ENCODE results near the gene ME1. TPM values are rescaled to one million over a fixed set of nuclear protein-coding genes. Genes with fewer than 3 reads are reported as not detected.
A peak's percentile ranks its signal among the peaks of the same experiment; 100 is the strongest.

The ME1 gene
- total and polyA plus RNA-seq, 2 experiments from 2014 or later = 4.0 to 10.0 TPM

DNA sequence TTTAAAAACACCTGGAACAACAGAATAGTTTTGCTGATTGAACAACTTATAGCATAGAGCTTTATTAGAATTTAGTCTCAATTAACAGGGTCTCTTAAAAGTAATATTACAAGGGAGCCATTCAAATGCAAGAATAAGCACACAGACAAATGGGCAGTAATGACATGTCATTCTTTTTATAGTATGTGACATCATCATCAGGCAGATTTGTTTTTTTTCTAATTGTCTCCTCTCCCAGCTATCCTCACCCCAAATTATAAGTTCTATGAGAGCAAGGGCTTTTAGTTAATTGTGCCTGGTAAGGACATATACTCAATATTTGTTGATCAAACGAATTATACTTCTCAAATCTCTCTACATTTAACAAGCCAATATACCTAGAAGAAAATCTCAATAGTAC is 248.7 kb downstream of the ME1 start:
- H3K36me3 ChIP-seq (ENCODE audit: low read depth) = peaks cover 79% of the 10 kb centered on the region
- peaks cover 9% of the 10 kb centered on the region; the same call in 1 of the 2 replicates for H4K20me1 ChIP-seq (ENCODE audit: insufficient read depth)
- H3K4me1 ChIP-seq (ENCODE audit: insufficient read depth) = peaks cover 36% of the 10 kb centered on the region
- in situ Hi-C loops (cut with MboI) = loop anchor here (25.0 kb wide), 1 partner anchor 945 kb away; the partner anchor contains the start of gene IBTK
- DNase-seq = no peak
- peak overlapping the region; percentile 70 for H3K27ac ChIP-seq
- TF ChIP-seq EZH2phosphoT487 (IDR thresholded peaks at IDR 0.05; ENCODE audit: insufficient read depth, low read depth) = no peak
- TF ChIP-seq EZH2 (IDR thresholded peaks at IDR 0.05; ENCODE audit: insufficient read depth, poor library complexity, severe bottlenecking) = no peak
- H2AFZ ChIP-seq = no peak overlapping the region
- no peak overlapping the region for H3K4me3 ChIP-seq
- 88 to 100% methylated on average over 1 of the region's 1 CpG for whole genome bisulfite sequencing, 2 experiments (ENCODE audit: low coverage in 1 of 2, low lambda C conversion rate in 2 of 2, missing lambda C conversion rate in 2 of 2)
- H3K9ac ChIP-seq = peak overlapping the region; percentile 37; the same call in 1 of the 2 replicates
- H3K9me2 ChIP-seq (ENCODE audit: insufficient read depth) = no peaks in the 10 kb centered on the region
- H3F3A ChIP-seq (ENCODE audit: insufficient read depth) = peaks cover 57% of the 10 kb centered on the region
- peaks cover 79% of the 10 kb centered on the region for H3K79me2 ChIP-seq (ENCODE audit: insufficient read depth)
- no peaks in the 10 kb centered on the region for H3K27me3 ChIP-seq (replicated peaks; ENCODE audit: insufficient read depth)
- peak overlapping the region; percentile 21 for H3K4me2 ChIP-seq (ENCODE audit: unreplicated experiment)
- H3K9me3 ChIP-seq (ENCODE audit: low read depth) = no peaks in the 10 kb centered on the region

- no peak for DNase-seq
- H4K20me1 ChIP-seq (ENCODE audit: insufficient read depth) = peaks cover 9% of the 10 kb centered on the region; the same call in 1 of the 2 replicates
- TF ChIP-seq EZH2phosphoT487 (IDR thresholded peaks at IDR 0.05; ENCODE audit: insufficient read depth, low read depth) (no peak), EZH2 (IDR thresholded peaks at IDR 0.05; ENCODE audit: insufficient read depth, poor library complexity, severe bottlenecking) (no peak)
- peaks cover 79% of the 10 kb centered on the region for H3K36me3 ChIP-seq (ENCODE audit: low read depth)
- no peak overlapping the region for H3K4me2 ChIP-seq (ENCODE audit: unreplicated experiment)
- H3F3A ChIP-seq (ENCODE audit: insufficient read depth) = peaks cover 47% of the 10 kb centered on the region
- no peak overlapping the region for H3K9ac ChIP-seq
- H3K27ac ChIP-seq = peak overlapping the region; percentile 70; the same call in 1 of the 2 replicates
- H3K4me3 ChIP-seq = no peak overlapping the region
- peaks cover 81% of the 10 kb centered on the region for H3K79me2 ChIP-seq (ENCODE audit: insufficient read depth)
- peaks cover 36% of the 10 kb centered on the region for H3K4me1 ChIP-seq (ENCODE audit: insufficient read depth)
- H2AFZ ChIP-seq = no peak overlapping the region
- in situ Hi-C loops (cut with MboI) = loop anchor here (25.0 kb wide), 1 partner anchor 943 kb away; the partner anchor contains the start of gene IBTK
- no peaks in the 10 kb centered on the region for H3K27me3 ChIP-seq (replicated peaks; ENCODE audit: insufficient read depth)
- H3K9me2 ChIP-seq (ENCODE audit: insufficient read depth) = no peaks in the 10 kb centered on the region
- no peaks in the 10 kb centered on the region for H3K9me3 ChIP-seq (ENCODE audit: low read depth)
Measured at GRCh38 chr6:83180426-83180950, 250.4 kb downstream of the ME1 start.

DNA sequence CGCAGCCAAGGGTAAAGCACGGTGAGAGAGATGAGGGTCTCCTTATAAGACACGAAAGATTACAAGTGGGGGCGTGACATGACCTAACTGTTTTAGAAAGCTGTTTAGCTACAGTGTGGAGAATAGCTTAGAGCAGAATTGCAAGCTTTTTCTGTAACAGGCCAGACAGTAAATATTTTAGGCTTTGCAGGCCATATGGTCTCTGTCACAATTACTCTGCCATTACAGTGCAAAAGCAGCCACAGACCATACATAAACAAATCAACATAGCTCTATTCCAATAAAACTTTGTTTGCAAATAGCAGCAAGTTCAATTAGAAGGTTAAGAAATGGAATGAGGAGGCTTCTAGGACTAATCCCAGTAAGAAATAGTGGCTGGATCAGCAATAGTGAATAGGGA is 254.6 kb downstream of the ME1 start:
- no peaks in the 10 kb centered on the region for H3K9me2 ChIP-seq (ENCODE audit: insufficient read depth)
- no peak overlapping the region for H2AFZ ChIP-seq
- no peaks in the 10 kb centered on the region for H4K20me1 ChIP-seq (ENCODE audit: insufficient read depth)
- TF ChIP-seq EZH2 (IDR thresholded peaks at IDR 0.05; ENCODE audit: insufficient read depth, poor library complexity, severe bottlenecking) (no peak), EZH2phosphoT487 (IDR thresholded peaks at IDR 0.05; ENCODE audit: insufficient read depth, low read depth) (no peak)
- H3K27me3 ChIP-seq (replicated peaks; ENCODE audit: insufficient read depth) = no peaks in the 10 kb centered on the region
- peaks cover under 1% of the 10 kb centered on the region; the same call in 1 of the 2 replicates for H3K4me1 ChIP-seq (ENCODE audit: insufficient read depth)
- WGBS, 2 experiments (ENCODE audit: low coverage in 1 of 2, low lambda C conversion rate in 2 of 2, missing lambda C conversion rate in 2 of 2) = 99 to 100% methylated on average over 4 of the region's 4 CpGs
- in situ Hi-C loops (cut with MboI) = loop anchor here (25.0 kb wide), 1 partner anchor 939 kb away; the partner anchor contains the start of gene IBTK
- no peak for DNase-seq
- H3F3A ChIP-seq (ENCODE audit: insufficient read depth) = peaks cover 27% of the 10 kb centered on the region
- H3K4me2 ChIP-seq (ENCODE audit: unreplicated experiment) = no peak overlapping the region
- H3K9ac ChIP-seq = no peak overlapping the region
- no peaks in the 10 kb centered on the region for H3K9me3 ChIP-seq (ENCODE audit: low read depth)
- H3K27ac ChIP-seq = no peak overlapping the region
- peaks cover 63% of the 10 kb centered on the region for H3K79me2 ChIP-seq (ENCODE audit: insufficient read depth)
- no peak overlapping the region for H3K4me3 ChIP-seq
- H3K36me3 ChIP-seq (ENCODE audit: low read depth) = peaks cover 91% of the 10 kb centered on the region

- H3K9ac ChIP-seq = no peak overlapping the region
- DNase-seq = no peak
- no peaks in the 10 kb centered on the region for H3K9me2 ChIP-seq (ENCODE audit: insufficient read depth)
- H3K4me1 ChIP-seq (ENCODE audit: insufficient read depth) = no peaks in the 10 kb centered on the region
- no peak overlapping the region for H3K27ac ChIP-seq
- no peak overlapping the region for H3K4me3 ChIP-seq
- in situ Hi-C loops (cut with MboI) = no loop called here
- no peaks in the 10 kb centered on the region for H3K9me3 ChIP-seq (ENCODE audit: low read depth)
- no peaks in the 10 kb centered on the region for H3K27me3 ChIP-seq (replicated peaks; ENCODE audit: insufficient read depth)
- H3K4me2 ChIP-seq (ENCODE audit: unreplicated experiment) = no peak overlapping the region
- WGBS, 2 experiments (ENCODE audit: low coverage in 1 of 2, low lambda C conversion rate in 2 of 2, missing lambda C conversion rate in 2 of 2) = 95 to 100% methylated on average over 1 of the region's 1 CpG
- no peaks in the 10 kb centered on the region for H4K20me1 ChIP-seq (ENCODE audit: insufficient read depth)
- H3F3A ChIP-seq (ENCODE audit: insufficient read depth) = peaks cover 72% of the 10 kb centered on the region
- no peak overlapping the region for H2AFZ ChIP-seq
- no peaks in the 10 kb centered on the region for H3K79me2 ChIP-seq (ENCODE audit: insufficient read depth)
- TF ChIP-seq EZH2 (IDR thresholded peaks at IDR 0.05; ENCODE audit: insufficient read depth, poor library complexity, severe bottlenecking) = no peak
- H3K36me3 ChIP-seq (ENCODE audit: low read depth) = peaks cover 95% of the 10 kb centered on the region
Measured at GRCh38 chr6:83169511-83169910, 261.3 kb downstream of the ME1 start.

GRCh38 chr6:83169106-83169505 is 261.7 kb downstream of the ME1 start:
- no peak overlapping the region for H2AFZ ChIP-seq

More at GRCh38 chr6:83169106-83169505, 261.7 kb downstream of the ME1 start:
- DNase-seq = no peak
- Histone ChIP-seq H3K79me2 (ENCODE audit: insufficient read depth) (no peaks in the 10 kb centered on the region), H3K36me3 (ENCODE audit: low read depth) (peaks cover 91% of the 10 kb centered on the region), H3K4me3 (no peak overlapping the region), H3K9me3 (ENCODE audit: low read depth) (no peaks in the 10 kb centered on the region), H3F3A (ENCODE audit: insufficient read depth) (peaks cover 75% of the 10 kb centered on the region), H3K27ac (no peak overlapping the region), H3K4me1 (ENCODE audit: insufficient read depth) (no peaks in the 10 kb centered on the region), H4K20me1 (ENCODE audit: insufficient read depth) (no peaks in the 10 kb centered on the region), H3K27me3 (replicated peaks; ENCODE audit: insufficient read depth) (no peaks in the 10 kb centered on the region), H3K9me2 (ENCODE audit: insufficient read depth) (no peaks in the 10 kb centered on the region), H3K4me2 (ENCODE audit: unreplicated experiment) (no peak overlapping the region), H3K9ac (no peak overlapping the region)
- TF ChIP-seq EZH2 (IDR thresholded peaks at IDR 0.05; ENCODE audit: insufficient read depth, poor library complexity, severe bottlenecking) = no peak
- no peak for TF ChIP-seq EZH2phosphoT487 (IDR thresholded peaks at IDR 0.05; ENCODE audit: insufficient read depth, low read depth)
- in situ Hi-C loops (cut with MboI) = no loop called here

All from GM23248 (cell line).